Retina (tissue), 1 donor: Measurements from ENCODE around the gene MPRIP.

Experiments
- DNase-seq: peaks from one replicate; pipeline ENCODE4 v3.0.0-alpha.2; 2016

MPRIP gene

DNA sequence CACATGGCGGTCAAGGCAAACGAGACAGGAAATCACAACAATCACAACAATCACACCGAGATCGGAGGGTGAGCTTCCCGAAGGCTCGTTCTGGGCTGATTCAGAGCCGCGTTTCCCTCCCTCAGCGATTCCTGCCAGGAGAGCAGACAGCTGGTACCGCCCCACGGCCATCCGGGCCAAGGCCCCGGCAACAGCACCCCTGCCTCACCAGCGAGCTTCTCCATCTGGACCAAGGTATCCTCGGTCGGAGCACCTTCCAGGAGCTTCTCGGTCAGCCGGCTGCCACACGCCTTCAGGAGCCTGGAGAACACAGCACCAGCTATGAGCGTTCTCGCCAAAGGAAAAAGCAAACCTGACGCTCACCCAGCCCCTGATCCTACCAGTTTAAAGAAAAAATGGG, 179.1 kb downstream of the MPRIP start:
- DNase-seq: no peak

DNA sequence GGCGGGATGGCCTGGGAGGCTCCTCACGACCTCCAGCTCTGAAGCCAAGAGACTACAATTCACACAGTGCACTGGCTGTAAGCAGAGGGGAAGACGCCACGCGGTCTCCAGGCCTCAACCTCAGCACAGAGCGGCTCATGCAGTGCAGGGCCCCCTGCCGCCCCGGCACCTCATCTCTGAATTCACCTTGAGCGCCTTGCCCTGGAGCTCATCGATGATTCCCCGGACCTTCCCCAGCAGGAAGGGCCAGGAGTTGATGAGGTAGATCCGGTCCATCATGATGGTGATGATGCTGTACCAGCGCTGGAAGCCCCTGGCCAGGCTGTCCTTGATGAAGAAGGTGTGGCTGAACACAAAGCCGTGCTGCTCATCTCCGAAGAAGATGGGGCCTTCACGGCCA, 181.5 kb downstream of the MPRIP start:
- peak; percentile 19 for DNase-seq

GRCh38 chr17:17224137-17224536, 181.9 kb downstream of the MPRIP start:
- no peak for DNase-seq

GRCh38 chr17:17225901-17226300, 183.6 kb downstream of the MPRIP start:
- DNase-seq: no peak

GRCh38 chr17:17226451-17227265, 184.4 kb downstream of the MPRIP start:
- DNase-seq: no peak

- DNase-seq: no peak
Observed at GRCh38 chr17:17227608-17228520, 185.6 kb downstream of the MPRIP start.

DNA sequence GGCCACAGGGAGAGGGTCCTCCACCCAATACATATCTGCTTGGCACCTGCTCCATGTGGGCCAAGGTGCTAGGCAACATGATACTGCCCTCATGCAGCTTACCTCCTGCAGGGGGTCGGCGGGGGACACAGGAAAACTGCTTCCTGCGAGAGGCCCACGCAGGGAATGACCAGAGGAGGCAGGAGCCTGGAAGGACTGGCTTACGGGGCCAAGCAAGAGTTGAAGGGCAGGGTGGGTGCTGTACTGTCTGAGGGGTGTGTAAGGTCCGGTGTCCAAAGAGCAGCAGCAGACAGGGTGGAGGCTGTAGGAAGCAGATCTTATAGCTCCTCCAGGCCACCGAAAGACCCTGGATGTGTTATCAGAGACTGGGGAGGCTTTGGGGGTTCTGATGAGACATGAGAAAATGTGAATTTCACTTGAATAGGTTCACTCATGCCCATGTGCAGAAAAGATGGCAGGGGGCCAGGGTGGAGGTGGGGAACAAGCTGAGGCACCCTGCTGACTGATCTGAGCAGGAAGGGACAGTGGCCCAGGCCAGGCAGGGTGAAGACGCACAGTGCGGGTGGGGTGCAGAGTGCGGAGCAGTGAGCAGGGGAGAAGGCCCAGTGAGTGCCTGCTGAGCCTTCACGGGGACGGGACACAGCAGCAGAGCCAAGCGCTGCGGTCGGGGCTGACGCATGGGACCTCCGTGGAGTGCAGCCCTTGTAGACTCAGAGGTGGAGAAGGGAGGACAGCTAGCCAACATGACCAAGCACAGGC, 186.4 kb downstream of the MPRIP start:
- no peak for DNase-seq

DNA sequence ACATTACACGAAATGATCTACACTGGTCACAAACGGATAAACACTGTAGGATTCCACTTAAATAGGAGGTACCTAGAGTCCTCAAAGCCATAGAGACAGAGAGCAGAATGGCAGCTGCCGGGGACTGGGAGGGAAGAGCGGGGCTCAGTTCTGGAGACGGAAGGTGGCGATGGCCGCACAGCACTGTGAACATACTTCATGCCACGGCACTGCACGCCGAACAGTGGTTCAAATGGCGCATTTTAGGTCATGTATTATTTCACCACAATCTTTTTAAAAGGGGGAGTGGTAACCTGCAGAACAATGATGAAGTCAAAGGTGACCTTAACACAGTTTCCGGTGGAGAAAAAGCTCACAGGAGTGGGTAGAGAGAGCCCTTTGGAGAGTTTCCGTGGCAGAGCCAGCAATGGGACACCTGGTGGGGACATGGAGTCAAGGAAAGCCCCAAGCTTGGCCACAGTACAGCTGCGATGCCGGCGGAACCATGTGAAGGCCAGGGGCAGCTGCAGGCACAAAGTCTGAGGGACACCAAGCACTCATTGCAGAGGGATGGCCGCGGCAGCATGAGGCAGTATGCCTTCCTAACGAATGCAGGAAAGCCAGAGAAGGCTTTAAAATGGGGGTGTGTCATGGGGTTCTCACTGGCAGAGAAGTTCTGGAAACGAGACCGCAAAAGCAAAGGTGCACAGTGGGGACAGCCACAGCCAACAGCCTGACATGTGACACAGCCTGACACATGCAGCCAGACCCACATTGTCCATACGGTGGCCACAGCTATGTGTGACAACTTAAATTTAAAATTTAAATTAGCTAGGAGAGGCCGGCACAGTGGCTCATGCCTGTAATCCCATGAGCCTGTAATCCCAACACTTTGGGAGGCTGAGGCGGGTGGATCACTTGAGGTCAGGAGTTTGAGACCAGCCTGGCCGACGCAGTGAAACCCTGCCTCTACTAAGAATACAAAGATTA, 187.4 kb downstream of the MPRIP start:
- no peak for DNase-seq

DNA sequence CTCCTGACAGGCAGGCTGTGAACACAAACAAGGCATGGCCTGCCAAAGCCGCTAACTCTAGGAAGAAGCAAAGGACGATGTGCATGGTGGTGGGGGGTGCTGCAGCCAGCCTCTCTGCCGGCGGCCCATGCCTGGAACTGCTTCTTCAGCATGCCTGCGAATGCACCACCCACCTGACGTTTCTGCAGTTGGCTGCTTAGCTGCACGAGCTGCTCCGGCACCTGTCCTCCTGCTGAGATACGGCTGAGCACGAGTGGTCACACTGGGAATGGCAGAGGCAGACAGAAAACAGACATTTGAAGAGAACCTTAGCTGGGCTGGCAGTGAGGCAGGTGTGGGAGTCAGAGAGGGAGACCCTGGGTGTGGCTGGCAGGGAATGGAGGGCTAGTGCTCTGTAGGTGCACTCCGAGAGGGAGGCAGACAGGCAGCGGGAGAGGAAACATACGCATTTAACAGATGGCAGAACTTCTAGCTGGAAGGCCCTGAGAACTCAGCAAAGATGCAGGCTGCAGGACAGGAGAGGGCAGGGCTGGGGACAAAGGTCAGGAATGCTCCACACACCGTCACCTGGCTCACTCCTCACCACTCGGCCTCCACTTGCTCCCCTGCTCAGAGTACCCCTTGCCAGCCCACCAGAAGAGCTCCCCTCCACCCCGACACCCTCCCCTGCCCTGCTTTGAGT, 189.5 kb downstream of the MPRIP start:
- DNase-seq: no peak

- DNase-seq: no peak
Observed at GRCh38 chr17:17232303-17232621, 190.0 kb downstream of the MPRIP start.

GRCh38 chr17:17235212-17236174, 193.2 kb downstream of the MPRIP start:
- DNase-seq: peak; percentile 18

GRCh38 chr17:17236295-17237025, 194.2 kb downstream of the MPRIP start:
- no peak for DNase-seq

- DNase-seq: peak; percentile 99
Observed at GRCh38 chr17:17237026-17237799, 195.0 kb downstream of the MPRIP start, which contains the start of gene FLCN. Gene FLCN, minus strand, starts transcription at chr17:17237168. Its CDS starts 9,031 bp downstream, at chr17:17228137.

GRCh38 chr17:17239832-17240231, 197.6 kb downstream of the MPRIP start:
- DNase-seq: no peak

GRCh38 chr17:17241656-17242055, 199.4 kb downstream of the MPRIP start:
- no peak for DNase-seq

- DNase-seq: no peak
Observed at GRCh38 chr17:17242246-17242645, 200.0 kb downstream of the MPRIP start.
